Testis (tissue), 2 donors: ENCODE measurements around the gene MRFAP1L1.

ENCODE experiments used
- CTCF ChIP-seq, 3 experiments: fragments of 450-650 bp in 2 of 3; fragments of 200-600 bp in 1 of 3; sonication (generic) in 1 of 3; IDR thresholded peaks; one replicate each; pipeline ENCODE4 v1.5.1; 2016 to 2019; ENCODE audit warnings: antibody characterized with exemption in 3 of 3, mild to moderate bottlenecking in 2 of 3, moderate library complexity in 1 of 3
- POLR2A ChIP-seq: fragments of 450-650 bp; IDR thresholded peaks from one replicate; pipeline ENCODE4 v1.6.1; 2017; ENCODE audit warnings: antibody characterized with exemption, mild to moderate bottlenecking, moderate library complexity

DNA sequence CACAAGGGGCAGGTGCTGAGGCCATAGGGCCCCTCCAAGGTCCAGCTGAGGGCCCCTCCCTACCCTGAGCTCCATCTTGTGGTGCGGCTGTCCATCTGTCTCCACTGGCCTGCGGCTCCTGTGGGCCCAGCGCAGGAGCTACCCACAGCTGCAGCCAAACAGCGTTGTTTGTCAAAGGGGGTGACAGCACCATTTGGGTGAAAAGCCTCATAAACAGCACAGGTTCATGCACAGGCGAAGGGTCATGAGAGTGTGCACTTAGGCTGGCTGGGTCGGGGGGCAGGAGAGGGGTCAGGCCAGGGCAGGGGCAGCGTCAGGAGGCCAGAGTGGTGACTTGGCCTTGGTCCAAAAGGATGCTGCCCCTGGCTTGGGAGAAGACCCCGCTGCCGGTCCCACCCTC is 38.6 kb upstream of the MRFAP1L1 start:
- TF ChIP-seq CTCF (IDR thresholded peaks at IDR 0.05): no peak
- TF ChIP-seq POLR2A: no peak
